HG02623 (cell line): ENCODE results near the gene SLC15A5.

Experiments used
- ATAC-seq: cut with Tn5 transposase; IDR thresholded peaks from one replicate; pipeline ENCODE4 v1.9.1; 2021; ENCODE audit warnings: moderate library complexity; ENCODE audit not compliant: unreplicated experiment

SLC15A5 gene

DNA sequence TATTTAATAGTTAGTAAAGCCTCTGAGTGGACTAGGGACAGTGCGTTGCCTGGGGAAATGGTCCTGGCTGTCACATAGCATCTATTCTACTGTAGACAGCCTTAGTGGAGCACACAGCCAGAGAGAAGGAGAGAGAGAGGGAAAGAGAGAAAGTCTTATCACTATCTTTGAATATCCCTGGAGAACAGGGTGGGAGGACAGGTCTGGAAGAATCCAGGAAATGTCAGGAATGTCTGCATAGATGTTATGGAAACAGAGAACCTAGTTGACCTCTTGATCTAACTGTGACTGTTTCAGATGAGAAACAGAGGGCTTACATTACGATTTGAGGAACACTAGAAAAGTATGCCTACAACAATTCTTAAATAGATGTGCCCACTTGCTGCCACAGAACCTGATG is 92.8 kb downstream of the SLC15A5 start:
- no peak for ATAC-seq

DNA sequence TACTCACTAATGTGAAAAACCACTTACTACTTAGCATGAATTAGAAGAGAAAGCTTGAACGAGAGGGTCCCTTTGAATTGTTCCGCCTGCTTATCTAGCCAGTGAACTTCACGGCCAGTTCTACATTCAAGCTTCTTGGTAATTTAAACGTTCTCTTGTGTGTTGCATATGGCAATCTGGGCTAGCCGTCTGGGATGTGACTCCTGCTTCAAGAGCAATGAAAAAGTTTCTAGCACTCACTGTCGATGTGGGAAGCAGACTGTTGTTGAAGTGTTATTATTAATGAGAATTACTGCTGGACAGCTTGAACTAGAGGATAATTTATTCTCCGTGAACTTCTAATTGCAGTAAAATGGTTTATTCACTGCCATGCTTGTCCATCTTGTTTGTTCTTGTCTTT is 93.9 kb downstream of the SLC15A5 start:
- no peak for ATAC-seq

DNA sequence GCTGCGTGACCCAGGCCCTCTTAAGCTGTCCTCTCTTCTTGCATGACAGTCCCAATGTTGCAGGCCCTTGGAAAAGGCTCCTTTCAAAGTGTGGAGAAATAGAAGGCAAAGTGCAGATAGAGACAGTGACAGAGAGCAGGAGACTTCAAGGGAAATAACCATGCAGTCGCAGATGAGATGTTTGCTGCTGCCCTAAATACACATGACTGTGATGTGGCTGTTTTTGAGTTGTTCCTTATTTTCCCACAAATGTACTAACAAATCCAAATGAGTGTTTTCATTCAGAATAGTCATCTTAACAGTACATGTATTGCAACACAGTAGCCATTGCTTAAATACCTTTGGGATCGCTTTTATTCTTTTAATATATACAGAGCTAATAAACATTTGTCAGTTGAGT is 101.6 kb downstream of the SLC15A5 start:
- no peak for ATAC-seq

DNA sequence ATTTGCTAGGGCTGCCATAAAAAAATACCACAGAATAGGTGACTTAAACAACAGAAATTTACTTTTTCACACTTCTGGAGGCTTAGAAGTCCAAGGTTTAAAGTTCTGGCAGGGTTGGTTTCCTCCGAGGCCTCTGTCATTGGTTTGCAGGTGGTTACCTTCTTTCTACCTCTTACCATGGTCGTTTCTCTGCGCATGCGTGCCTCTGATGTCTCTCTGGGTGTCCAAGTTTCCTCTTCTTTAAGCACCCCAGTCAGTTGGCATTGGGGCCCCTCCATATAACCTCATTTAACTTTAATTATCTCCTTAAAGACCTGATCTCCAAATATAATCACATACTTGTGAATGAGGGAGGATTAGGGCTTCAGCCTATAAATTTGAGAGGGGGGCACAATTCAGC is 103.2 kb downstream of the SLC15A5 start:
- ATAC-seq = no peak

DNA sequence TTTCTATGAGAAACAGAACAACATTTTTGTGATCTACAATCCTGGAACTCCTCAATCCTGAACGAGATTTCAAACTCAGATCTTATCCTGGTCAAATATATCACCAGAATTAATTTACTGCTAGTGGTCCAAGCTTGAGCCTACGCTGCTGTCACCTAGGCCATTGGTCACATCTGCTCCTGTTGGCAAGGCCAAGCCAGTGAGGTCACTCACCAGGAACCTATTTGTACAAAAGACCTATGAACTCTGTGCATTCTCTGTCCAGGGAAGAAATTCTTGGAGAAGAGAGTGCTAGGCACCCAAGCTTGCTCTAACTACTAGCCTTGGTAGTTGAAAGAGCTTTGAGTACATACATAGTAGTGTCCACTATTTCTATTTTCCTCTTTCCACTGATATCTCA is 106.1 kb downstream of the SLC15A5 start:
- ATAC-seq = no peak

- ATAC-seq = no peak
These were observed 109.4 kb downstream of the SLC15A5 start for GRCh38 chr12:16168078-16168477.

DNA sequence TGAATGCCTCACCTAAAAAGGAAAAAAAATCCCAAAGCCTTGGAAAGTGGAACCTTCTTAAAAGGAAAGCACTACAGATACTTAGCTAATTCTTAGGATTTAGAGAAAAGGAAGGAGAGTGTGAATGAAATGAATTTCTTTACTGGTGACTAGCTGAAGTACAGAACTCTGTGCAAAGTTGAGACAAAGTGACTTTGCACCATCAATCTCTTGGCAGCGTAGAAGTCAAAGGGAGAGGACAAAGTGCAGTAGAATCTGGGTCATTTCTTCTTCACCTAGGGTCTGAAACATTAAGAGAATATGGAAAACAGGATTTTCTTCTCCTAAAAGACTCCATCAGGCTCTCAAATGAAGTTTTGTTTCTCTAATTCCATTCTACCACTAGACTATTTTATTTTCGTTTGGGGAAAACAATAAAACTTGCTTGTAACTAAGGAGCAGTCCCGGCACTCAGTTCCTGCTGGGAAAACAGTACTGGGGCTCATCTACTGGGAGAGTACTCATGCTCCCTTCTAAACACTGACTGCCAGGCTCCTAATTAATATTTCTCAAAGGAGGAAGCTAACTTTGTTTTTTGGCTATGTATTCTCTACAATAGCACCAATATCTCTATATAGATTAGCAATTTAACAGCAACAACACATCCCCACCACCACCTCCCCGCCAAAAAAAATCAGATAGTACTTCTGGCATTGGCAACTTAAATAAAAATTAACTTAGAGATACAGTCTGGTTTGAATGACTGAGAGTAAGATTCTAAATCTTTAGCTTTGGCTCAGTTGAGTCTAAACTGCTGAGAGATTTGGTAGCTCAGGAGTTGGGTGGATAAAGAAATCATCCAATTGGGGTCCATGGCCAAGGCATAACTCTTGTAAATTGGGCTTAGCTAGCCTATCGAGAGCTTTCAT is 110.7 kb downstream of the SLC15A5 start:
- ATAC-seq = no peak

DNA sequence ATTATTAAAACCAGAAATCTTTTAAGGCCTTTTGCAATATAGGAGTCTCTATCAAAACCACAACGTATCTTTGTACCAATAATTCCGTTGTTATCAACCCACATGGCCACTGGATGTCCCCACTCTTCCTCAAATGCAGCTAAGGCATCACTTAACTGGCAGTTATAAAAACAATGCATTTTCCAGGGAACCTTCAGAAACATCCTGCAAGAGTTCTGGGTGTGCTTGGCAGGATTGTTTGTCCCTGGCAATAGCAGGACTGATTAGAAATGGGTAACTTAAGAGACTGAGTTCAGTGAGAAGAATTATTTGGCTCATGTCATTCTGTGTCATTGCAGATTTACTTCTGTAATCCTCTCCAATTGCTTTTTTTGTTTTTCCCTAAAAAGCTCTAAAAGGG is 112.0 kb downstream of the SLC15A5 start:
- peak; percentile 65 for ATAC-seq

DNA sequence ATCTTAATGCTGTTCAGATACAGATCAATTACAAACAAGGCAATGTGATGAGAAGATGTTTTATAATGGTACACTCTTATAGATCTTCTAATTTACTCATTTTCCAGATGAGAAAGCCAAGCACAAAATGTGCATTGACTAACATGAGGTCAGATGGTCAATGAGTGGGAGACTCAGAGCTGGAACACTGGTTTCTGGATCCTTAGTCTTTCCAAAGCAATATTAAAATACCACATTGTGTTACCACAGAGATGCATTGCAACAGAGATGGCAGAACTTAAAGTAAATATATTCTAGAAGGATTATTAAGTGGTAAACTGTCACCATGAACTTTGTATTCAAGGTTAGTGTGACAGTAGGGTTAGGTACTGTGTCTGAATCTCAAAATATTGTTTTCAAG is 113.6 kb downstream of the SLC15A5 start:
- ATAC-seq = no peak

DNA sequence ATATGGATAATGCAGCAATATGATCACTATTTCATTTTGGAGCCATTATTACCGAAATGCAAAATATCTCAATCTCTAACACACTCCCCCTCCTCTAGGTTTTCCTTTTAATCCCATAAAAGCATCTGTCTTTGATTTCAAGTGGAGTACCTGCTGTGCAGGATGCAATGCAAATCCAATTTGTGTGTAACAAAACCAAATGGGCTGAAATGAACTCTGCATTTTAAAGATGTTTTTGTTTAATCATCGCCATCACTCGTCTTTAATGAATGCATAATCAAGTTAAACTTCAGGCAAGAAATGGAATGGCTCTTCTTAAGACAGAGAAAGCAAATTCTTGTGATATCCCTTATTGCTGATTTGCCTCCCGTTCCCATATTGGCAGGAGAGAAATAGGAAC is 114.3 kb downstream of the SLC15A5 start:
- no peak for ATAC-seq

DNA sequence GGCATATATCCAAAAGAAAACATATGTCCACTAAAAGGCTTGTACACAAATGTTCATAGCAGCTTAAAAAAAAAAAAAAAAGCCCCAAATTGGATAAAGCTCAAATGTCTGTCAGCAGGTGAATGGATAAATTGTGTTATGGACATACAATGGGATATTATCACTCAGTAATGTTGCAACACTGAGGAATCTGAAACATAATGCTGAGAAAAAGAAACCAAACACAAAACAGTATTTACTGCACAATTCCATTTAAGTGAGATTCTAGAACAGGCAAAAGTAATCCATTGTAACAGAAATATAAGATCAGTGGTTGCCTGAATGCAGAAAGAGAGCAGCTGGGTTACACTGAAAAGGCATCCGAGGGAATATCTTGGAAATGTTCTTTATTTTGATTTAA is 117.9 kb downstream of the SLC15A5 start:
- ATAC-seq = no peak

- ATAC-seq = no peak
These were observed 119.4 kb downstream of the SLC15A5 start for GRCh38 chr12:16158050-16158449.

DNA sequence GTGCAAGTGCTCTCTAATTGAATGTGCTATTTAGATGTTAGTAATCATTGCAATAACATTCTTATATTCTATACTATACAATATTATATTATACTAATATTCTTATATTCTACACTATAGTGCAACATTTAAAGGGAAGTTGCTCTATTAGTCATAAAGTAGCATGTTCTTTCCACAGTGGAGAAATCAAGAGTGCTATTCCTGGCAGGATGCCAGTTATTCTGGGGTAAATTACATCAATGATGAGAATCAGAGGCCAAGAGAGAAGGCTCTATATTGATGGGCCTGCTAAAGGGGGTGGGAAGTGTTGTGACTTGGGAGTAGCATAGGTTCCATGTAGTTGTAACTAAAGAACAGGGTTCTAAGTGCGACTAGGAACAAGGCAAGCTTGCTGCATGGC is 121.5 kb downstream of the SLC15A5 start:
- no peak for ATAC-seq

- ATAC-seq = no peak
These were observed 122.5 kb downstream of the SLC15A5 start for GRCh38 chr12:16154990-16155389.

DNA sequence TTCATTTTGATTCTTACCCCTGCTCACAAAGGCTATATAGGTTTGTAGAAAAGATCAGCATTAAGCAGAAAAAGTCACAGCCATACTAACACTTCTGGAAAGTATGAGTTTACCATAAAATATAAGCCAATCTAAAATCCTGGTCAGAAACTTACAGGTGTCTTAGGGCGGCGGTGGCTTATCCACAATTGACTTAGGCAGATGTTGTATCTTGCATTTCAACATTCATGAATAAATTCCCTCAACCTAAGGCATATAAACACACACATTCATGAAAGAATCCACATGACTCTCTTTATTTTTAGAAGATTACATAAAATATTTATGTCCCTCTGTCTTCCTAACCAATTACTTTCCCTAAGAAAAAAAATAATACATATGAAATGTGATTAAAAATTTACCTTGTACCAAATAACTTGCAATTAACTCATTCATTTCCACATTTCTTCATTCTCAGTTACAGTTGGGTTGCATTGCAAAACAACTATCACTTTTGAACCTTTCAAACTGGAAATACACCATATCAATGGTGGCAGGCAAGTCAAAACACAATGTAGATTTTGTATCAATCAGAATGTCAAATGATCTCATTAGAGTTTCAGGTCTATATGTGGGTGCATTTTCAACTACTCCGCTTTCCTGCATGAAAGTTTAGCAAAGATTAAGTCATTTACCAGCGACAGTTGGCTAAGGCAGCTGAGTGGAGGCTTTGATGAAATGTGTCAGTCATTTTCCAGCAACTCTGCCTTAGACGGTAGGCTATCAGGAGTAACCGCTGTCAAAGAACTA is 124.4 kb downstream of the SLC15A5 start:
- ATAC-seq = no peak

DNA sequence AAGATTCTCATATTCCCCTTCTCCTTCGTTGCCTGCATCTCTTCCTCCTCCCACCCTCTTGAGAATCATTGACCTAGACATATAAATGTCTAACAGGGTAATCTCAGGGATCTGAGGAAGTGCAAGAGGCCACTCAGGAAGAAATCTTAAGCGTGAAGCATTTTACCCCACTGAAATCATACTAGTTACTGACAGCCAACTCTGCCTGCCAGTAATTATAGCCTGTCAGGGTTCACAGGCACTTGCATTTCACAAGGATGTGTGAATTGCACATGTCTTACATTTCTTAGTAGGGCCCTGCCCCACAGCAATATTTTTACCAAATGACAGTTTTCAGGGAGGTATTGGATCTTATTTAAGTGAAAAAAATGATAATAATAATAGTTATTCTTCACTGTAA is 127.2 kb downstream of the SLC15A5 start:
- no peak for ATAC-seq

- ATAC-seq = no peak
These were observed 128.5 kb downstream of the SLC15A5 start for GRCh38 chr12:16148938-16149337.
